Measurements from ENCODE around the gene LRP3.
A peak's percentile ranks its signal among the peaks of the same experiment; 100 is the strongest.

LRP3 gene

DNA sequence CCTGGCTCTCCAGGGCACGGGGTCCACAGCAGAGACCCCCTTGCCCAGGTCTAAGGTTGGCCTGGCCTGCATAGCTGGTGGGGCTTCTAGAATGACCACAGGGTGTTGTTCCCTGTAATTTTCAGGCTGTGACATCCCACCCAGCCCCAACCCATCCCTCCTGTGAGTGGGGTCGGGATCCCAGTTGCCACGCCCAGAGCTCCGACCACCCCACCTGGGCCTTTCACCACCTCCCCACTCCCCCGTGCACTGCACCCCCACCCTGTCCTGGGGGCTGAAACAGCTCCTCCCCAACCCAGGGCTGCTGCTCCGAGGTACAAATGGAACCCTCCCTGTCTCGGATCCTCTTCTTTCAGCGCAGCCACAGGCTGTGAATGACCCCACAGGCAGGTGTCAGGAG is 40.0 kb downstream of the LRP3 start:
- TF ChIP-seq, protein P1, sequence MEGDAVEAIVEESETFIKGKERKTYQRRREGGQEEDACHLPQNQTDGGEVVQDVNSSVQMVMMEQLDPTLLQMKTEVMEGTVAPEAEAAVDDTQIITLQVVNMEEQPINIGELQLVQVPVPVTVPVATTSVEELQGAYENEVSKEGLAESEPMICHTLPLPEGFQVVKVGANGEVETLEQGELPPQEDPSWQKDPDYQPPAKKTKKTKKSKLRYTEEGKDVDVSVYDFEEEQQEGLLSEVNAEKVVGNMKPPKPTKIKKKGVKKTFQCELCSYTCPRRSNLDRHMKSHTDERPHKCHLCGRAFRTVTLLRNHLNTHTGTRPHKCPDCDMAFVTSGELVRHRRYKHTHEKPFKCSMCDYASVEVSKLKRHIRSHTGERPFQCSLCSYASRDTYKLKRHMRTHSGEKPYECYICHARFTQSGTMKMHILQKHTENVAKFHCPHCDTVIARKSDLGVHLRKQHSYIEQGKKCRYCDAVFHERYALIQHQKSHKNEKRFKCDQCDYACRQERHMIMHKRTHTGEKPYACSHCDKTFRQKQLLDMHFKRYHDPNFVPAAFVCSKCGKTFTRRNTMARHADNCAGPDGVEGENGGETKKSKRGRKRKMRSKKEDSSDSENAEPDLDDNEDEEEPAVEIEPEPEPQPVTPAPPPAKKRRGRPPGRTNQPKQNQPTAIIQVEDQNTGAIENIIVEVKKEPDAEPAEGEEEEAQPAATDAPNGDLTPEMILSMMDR (conservative IDR thresholded peaks at IDR 0.05; ENCODE audit: low read depth, low read length), result no peak
- Histone ChIP-seq H3K27me3 (ENCODE audit: insufficient read depth, low read depth) (no peaks in the 10 kb centered on the region; the same call in 1 of the 2 replicates), H3K4me2 (no peak overlapping the region), H3K9ac (no peak overlapping the region), H3K4me1 (ENCODE audit: low read depth, poor library complexity, severe bottlenecking) (peaks cover 7% of the 10 kb centered on the region), H3K27ac (no peak overlapping the region), H2AFZ (ENCODE audit: low read depth) (no peak overlapping the region), H3K4me3 (IDR thresholded peaks at IDR 0.05; ENCODE audit: insufficient read depth, low read depth, low read length) (no peak overlapping the region), H3K79me2 (ENCODE audit: insufficient read depth, low read depth) (no peaks in the 10 kb centered on the region), H3K36me3 (ENCODE audit: insufficient read depth) (no peaks in the 10 kb centered on the region), H4K20me1 (ENCODE audit: insufficient read depth) (no peaks in the 10 kb centered on the region)

DNA sequence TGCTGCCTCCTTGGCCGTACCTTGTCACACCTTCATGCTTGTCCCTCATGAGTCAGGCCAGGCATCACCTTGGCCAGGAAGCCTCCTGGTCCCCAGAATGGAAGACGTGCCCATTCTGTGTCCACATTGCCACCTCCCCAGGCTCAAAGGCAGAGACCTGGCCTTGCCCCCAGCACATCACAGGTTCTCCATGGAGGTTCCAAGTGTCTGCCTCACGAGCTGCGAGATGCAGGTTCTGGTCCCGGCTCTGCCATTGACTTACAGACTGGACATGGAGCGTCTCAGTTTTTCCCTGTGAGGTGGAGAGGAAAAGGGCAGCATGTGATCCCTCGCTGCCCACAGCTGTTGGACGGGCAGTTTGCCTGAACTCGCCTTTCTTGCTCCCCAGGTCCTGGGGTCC is 40.6 kb downstream of the LRP3 start:
- Histone ChIP-seq H3K9ac (no peak overlapping the region), H3K36me3 (ENCODE audit: insufficient read depth) (no peaks in the 10 kb centered on the region), H3K4me2 (peak overlapping the region; percentile 81; the same call in 1 of the 2 replicates), H3K79me2 (ENCODE audit: insufficient read depth, low read depth) (no peaks in the 10 kb centered on the region), H3K27ac (no peak overlapping the region), H3K4me1 (ENCODE audit: low read depth, poor library complexity, severe bottlenecking) (peaks cover 7% of the 10 kb centered on the region), H3K4me3 (IDR thresholded peaks at IDR 0.05; ENCODE audit: insufficient read depth, low read depth, low read length) (no peak overlapping the region), H2AFZ (ENCODE audit: low read depth) (peak overlapping the region; percentile 77; the same call in 1 of the 2 replicates), H3K27me3 (ENCODE audit: insufficient read depth, low read depth) (no peaks in the 10 kb centered on the region; the same call in 1 of the 2 replicates), H4K20me1 (ENCODE audit: insufficient read depth) (no peaks in the 10 kb centered on the region)
- TF ChIP-seq, protein P1 (conservative IDR thresholded peaks at IDR 0.05; ENCODE audit: low read depth, low read length), result no peak

DNA sequence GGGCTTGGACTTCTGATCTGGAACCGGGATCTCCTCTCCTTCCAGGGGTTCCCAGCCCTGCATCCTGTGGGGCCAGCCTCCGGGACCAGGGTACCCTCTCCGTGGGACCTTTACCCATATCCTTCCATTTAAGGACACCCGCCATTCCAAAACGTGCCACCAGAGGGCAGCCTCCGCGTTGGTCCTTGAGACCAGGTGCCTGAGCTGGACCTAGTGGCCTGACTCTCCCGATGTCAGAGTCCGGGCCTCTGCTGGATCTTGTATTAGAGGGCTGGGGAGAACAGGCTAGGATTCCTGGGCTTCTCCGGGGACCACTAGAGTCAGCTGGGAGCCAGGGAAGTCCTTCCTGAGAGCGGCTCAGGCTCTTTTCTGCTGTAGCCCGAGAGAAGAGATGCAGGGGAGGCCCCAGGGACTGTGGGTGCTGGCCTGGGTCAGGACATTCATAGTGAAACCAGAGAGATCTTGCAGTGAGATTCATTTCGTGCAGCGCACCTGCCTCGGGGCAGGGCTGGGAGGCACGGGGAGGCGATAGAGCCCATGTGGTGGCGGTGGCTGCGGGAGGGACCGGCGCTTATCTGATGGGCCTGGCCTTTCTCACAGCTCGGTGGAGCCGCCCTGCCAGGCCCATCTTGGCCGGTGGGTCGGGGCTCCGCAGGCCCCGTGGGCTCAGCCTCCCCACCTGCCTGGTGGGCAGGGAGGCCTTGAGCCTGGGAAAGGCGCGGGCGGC is 41.3 kb downstream of the LRP3 start:
- no peak overlapping the region for H3K9ac ChIP-seq
- H3K4me2 ChIP-seq, result peak overlapping the region; percentile 81
- H3K27me3 ChIP-seq (ENCODE audit: insufficient read depth, low read depth), result no peaks in the 10 kb centered on the region; the same call in 1 of the 2 replicates
- H3K4me1 ChIP-seq (ENCODE audit: low read depth, poor library complexity, severe bottlenecking), result peaks cover 7% of the 10 kb centered on the region
- H4K20me1 ChIP-seq (ENCODE audit: insufficient read depth), result no peaks in the 10 kb centered on the region
- no peak overlapping the region for H3K4me3 ChIP-seq (IDR thresholded peaks at IDR 0.05; ENCODE audit: insufficient read depth, low read depth, low read length)
- no peaks in the 10 kb centered on the region for H3K36me3 ChIP-seq (ENCODE audit: insufficient read depth)
- TF ChIP-seq, protein P1 (conservative IDR thresholded peaks at IDR 0.05; ENCODE audit: low read depth, low read length), result peak; percentile 97
- H3K27ac ChIP-seq, result no peak overlapping the region
- H2AFZ ChIP-seq (ENCODE audit: low read depth), result peak overlapping the region; percentile 77
- no peaks in the 10 kb centered on the region for H3K79me2 ChIP-seq (ENCODE audit: insufficient read depth, low read depth)

DNA sequence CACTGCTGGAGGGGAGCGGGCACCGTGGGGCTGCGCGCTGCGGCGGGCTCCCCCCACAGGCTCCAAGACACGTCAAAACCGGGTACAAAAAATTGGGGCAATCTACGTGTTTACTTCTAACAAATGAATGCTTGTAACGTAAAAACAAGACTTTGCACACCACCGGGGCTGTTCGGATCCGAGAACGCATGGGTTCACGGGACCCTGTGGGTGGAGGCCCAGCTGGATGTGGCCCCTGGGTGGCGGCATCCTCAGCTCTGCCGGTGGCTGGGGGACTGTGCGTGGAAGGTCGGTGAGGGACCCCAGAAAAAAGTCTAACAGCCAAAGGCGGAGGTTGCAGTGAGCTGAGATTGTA is 41.8 kb downstream of the LRP3 start:
- Histone ChIP-seq H3K27ac (no peak overlapping the region), H3K4me1 (ENCODE audit: low read depth, poor library complexity, severe bottlenecking) (peaks cover 7% of the 10 kb centered on the region), H3K36me3 (ENCODE audit: insufficient read depth) (no peaks in the 10 kb centered on the region), H3K4me3 (IDR thresholded peaks at IDR 0.05; ENCODE audit: insufficient read depth, low read depth, low read length) (no peak overlapping the region), H3K9ac (no peak overlapping the region), H3K4me2 (peak overlapping the region; percentile 81; the same call in 1 of the 2 replicates), H2AFZ (ENCODE audit: low read depth) (no peak overlapping the region; the same call in 1 of the 2 replicates), H3K79me2 (ENCODE audit: insufficient read depth, low read depth) (no peaks in the 10 kb centered on the region), H3K27me3 (ENCODE audit: insufficient read depth, low read depth) (no peaks in the 10 kb centered on the region), H4K20me1 (ENCODE audit: insufficient read depth) (no peaks in the 10 kb centered on the region)
- TF ChIP-seq, protein P1 (conservative IDR thresholded peaks at IDR 0.05; ENCODE audit: low read depth, low read length), result no peak
